KMS-11 (cell line): ENCODE measurements around the gene NLGN4X.

Experiments used
- H2AFZ ChIP-seq: fragments of 200-600 bp; sonication (generic); 2 replicates; pipeline ENCODE4 v1.6.1; 2016; ENCODE audit warnings: antibody characterized with exemption, mixed run types, low read depth
- H3K27ac ChIP-seq: fragments of 200-600 bp; sonication (generic); 2 replicates; pipeline ENCODE4 v1.6.1; 2016; ENCODE audit warnings: mild to moderate bottlenecking, mixed run types
- H3K27me3 ChIP-seq: fragments of 200-600 bp; sonication (generic); 2 replicates; pipeline ENCODE4 v1.6.1; 2017; ENCODE audit warnings: mild to moderate bottlenecking, low read depth, mixed run types, moderate library complexity; ENCODE audit not compliant: insufficient read depth
- H3K36me3 ChIP-seq: fragments of 200-600 bp; sonication (generic); 2 replicates; pipeline ENCODE4 v1.6.1; 2017; ENCODE audit warnings: mild to moderate bottlenecking, mixed run types; ENCODE audit not compliant: insufficient read depth
- H3K4me1 ChIP-seq: fragments of 200-600 bp; sonication (generic); 2 replicates; pipeline ENCODE4 v1.6.1; 2016; ENCODE audit warnings: mild to moderate bottlenecking, low read depth, mixed run types; ENCODE audit not compliant: poor library complexity, severe bottlenecking
- H3K4me2 ChIP-seq: fragments of 200-600 bp; sonication (generic); 2 replicates; pipeline ENCODE4 v1.7.0; 2016; ENCODE audit warnings: mild to moderate bottlenecking, mixed run types
- H3K4me3 ChIP-seq: fragments of 200-600 bp; sonication (generic); IDR thresholded peaks from 2 replicates; pipeline ENCODE4 v1.6.1; 2017; ENCODE audit warnings: low read depth, low read length, mixed read lengths; ENCODE audit not compliant: insufficient read depth
- H3K79me2 ChIP-seq: fragments of 200-600 bp; sonication (generic); 2 replicates; pipeline ENCODE4 v1.6.1; 2016; ENCODE audit warnings: low read depth, mixed run types; ENCODE audit not compliant: insufficient read depth
- H3K9ac ChIP-seq: fragments of 200-600 bp; sonication (generic); 2 replicates; pipeline ENCODE4 v1.6.1; 2016; ENCODE audit warnings: mild to moderate bottlenecking, mixed run types
- H4K20me1 ChIP-seq: fragments of 200-600 bp; sonication (generic); 2 replicates; pipeline ENCODE4 v1.6.1; 2016; ENCODE audit warnings: mild to moderate bottlenecking, mixed run types; ENCODE audit not compliant: insufficient read depth
- CTCF ChIP-seq: fragments of 200-600 bp; sonication (generic); conservative IDR thresholded peaks from 2 replicates; pipeline ENCODE4 v1.6.1; 2017; ENCODE audit warnings: low read depth, mild to moderate bottlenecking, antibody characterized with exemption, low read length, moderate library complexity, mixed read lengths

Gene NLGN4X

GRCh38 chrX:5971300-5971699 lies 257.4 kb downstream of the NLGN4X start:
- no peak for TF ChIP-seq CTCF
- H3K36me3 ChIP-seq: no peaks in the 10 kb centered on the region
- H2AFZ ChIP-seq: no peak overlapping the region
- H3K79me2 ChIP-seq: no peaks in the 10 kb centered on the region
- H3K27me3 ChIP-seq: no peaks in the 10 kb centered on the region
- H3K4me2 ChIP-seq: no peak overlapping the region
- no peak overlapping the region for H3K27ac ChIP-seq
- H4K20me1 ChIP-seq: no peaks in the 10 kb centered on the region
- H3K9ac ChIP-seq: no peak overlapping the region
- H3K4me3 ChIP-seq: no peak overlapping the region
- H3K4me1 ChIP-seq: no peaks in the 10 kb centered on the region

GRCh38 chrX:5965406-5965805 lies 263.3 kb downstream of the NLGN4X start:
- H4K20me1 ChIP-seq: no peaks in the 10 kb centered on the region
- no peaks in the 10 kb centered on the region for H3K79me2 ChIP-seq
- no peak overlapping the region for H2AFZ ChIP-seq
- no peak for TF ChIP-seq CTCF
- H3K4me3 ChIP-seq: no peak overlapping the region
- no peak overlapping the region for H3K27ac ChIP-seq
- H3K27me3 ChIP-seq: no peaks in the 10 kb centered on the region
- no peak overlapping the region for H3K9ac ChIP-seq
- H3K4me1 ChIP-seq: no peaks in the 10 kb centered on the region
- no peak overlapping the region for H3K4me2 ChIP-seq
- H3K36me3 ChIP-seq: no peaks in the 10 kb centered on the region

GRCh38 chrX:5959286-5959685 lies 269.4 kb downstream of the NLGN4X start:
- H3K27ac ChIP-seq: no peak overlapping the region
- H3K4me3 ChIP-seq: no peak overlapping the region
- H4K20me1 ChIP-seq: no peaks in the 10 kb centered on the region
- H3K4me2 ChIP-seq: no peak overlapping the region
- no peak for TF ChIP-seq CTCF
- no peaks in the 10 kb centered on the region for H3K79me2 ChIP-seq
- H3K36me3 ChIP-seq: no peaks in the 10 kb centered on the region
- H3K4me1 ChIP-seq: no peaks in the 10 kb centered on the region
- no peak overlapping the region for H2AFZ ChIP-seq
- no peaks in the 10 kb centered on the region for H3K27me3 ChIP-seq
- no peak overlapping the region for H3K9ac ChIP-seq

- no peak overlapping the region for H3K27ac ChIP-seq
- H4K20me1 ChIP-seq: no peaks in the 10 kb centered on the region
- H3K4me3 ChIP-seq: no peak overlapping the region
- H3K4me1 ChIP-seq: no peaks in the 10 kb centered on the region
- no peaks in the 10 kb centered on the region for H3K36me3 ChIP-seq
- H3K9ac ChIP-seq: no peak overlapping the region
- no peak for TF ChIP-seq CTCF
- no peak overlapping the region for H2AFZ ChIP-seq
- H3K27me3 ChIP-seq: no peaks in the 10 kb centered on the region
- no peak overlapping the region for H3K4me2 ChIP-seq
- H3K79me2 ChIP-seq: no peaks in the 10 kb centered on the region
Observed at GRCh38 chrX:5958523-5958922, 270.1 kb downstream of the NLGN4X start.

GRCh38 chrX:5957506-5957905 lies 271.2 kb downstream of the NLGN4X start:
- Histone ChIP-seq H3K27me3 (no peaks in the 10 kb centered on the region), H2AFZ (no peak overlapping the region), H3K4me3 (no peak overlapping the region), H4K20me1 (no peaks in the 10 kb centered on the region), H3K9ac (no peak overlapping the region), H3K36me3 (no peaks in the 10 kb centered on the region), H3K27ac (no peak overlapping the region), H3K79me2 (no peaks in the 10 kb centered on the region), H3K4me1 (no peaks in the 10 kb centered on the region), H3K4me2 (no peak overlapping the region)
- TF ChIP-seq CTCF: no peak
